ENCODE results near the gene PIP4K2C.

PIP4K2C gene

DNA sequence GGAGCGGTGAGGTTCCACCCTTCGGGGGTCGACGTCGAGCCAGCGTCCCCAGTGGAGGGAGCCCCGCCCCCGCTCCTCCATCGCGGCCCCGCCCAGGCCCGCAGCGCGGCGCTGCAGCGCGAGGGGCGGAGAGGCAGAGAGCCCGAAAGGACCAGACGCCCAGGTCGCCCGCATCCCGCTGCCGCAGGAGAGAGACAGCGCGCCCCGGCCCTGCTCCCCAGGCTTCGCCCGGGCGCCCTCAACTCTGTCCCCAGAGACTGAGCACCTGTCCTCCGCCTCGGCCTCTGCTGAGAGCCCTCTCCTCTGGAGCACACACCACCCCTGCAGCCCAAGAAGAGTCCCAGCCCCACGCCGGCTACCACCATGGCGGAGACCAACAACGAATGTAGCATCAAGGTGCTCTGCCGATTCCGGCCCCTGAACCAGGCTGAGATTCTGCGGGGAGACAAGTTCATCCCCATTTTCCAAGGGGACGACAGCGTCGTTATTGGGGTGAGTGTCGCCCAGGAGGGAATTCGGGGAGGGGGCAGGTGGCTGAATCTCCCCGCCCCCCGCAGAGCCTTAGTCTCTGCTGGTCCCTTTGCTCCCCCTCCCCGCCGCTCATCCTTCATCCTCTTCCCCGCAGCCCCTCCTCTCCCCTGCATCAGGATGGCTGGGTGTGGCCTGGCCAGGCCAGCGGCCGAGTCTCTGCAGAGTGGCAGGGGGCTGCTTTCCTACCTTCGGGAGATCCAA, 40.9 kb upstream of the PIP4K2C start, which contains the start of gene KIF5A:
KIF5A (plus strand) TSS at position 136 of the 732 bp plus-strand sequence; CDS start at position 364, 228 bp downstream.
- Histone ChIP-seq H3K4me1 (ENCODE audit: control insufficient read depth, insufficient read depth, low read length) (peaks cover 32% of the 10 kb centered on the region), H3K36me3 (ENCODE audit: control insufficient read depth, insufficient read depth, low read length) (no peaks in the 10 kb centered on the region), H3K27ac (ENCODE audit: insufficient read depth, low read depth, low read length, poor library complexity, severe bottlenecking) (no peak within 1 kb of the TSS), H3K9me3 (ENCODE audit: control insufficient read depth, low read length) (no peaks in the 10 kb centered on the region), H3K4me3 (ENCODE audit: insufficient read depth, low read depth, low read length) (peak within 1 kb of the TSS; percentile 66), H3K27me3 (ENCODE audit: control insufficient read depth, insufficient read depth, low read length, poor library complexity, severe bottlenecking) (peaks cover 33% of the 10 kb centered on the region)
- 0% methylated on average over 52 of the region's 52 CpGs for whole genome bisulfite sequencing, 2 experiments

DNA sequence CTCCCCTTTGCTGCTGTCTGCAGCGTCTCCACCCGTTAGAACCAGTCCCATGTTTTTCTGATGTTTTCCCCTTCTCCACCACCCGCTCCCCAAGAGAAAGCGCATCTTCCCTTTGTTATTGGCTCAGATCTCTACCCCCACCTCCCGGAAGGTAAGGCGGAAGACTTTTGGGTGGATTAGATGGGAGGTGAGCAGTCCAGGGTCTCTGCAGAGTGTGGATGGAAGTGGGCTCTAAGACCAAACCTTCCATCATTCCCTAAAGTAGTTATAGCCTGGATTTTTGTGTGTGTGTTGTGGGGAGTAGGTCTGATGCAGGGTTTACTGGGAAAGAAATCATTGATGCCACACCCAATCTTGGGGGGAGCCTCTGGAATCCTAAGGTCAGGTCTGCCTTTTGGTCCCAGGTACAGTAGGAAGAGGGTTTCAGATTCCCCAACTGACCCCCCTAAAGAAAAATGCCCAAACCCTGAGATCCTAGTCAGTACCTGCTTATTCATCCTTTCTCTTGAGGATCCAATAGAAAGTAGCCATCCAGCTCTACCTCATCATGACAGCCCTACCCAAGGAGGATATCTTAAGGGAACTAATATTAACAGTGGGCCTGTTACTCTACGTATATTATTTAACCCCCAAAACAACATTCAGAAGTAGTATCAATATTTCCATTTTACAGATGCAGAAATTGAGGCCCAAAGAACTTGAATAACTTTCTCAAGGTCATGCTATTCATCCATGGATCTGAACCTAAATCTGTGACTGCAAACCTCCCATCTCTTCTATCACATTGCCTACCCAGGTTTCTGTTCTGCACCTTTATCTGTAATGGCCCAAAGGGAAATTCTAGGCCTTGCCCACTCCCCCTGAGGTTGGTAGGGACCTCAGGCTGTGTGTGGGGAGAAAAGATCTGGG, 40.1 kb upstream of the PIP4K2C start:
- Histone ChIP-seq H3K4me3 (ENCODE audit: insufficient read depth, low read depth, low read length) (peak overlapping the region; percentile 66), H3K9me3 (ENCODE audit: control insufficient read depth, low read length) (no peaks in the 10 kb centered on the region), H3K27me3 (ENCODE audit: control insufficient read depth, insufficient read depth, low read length, poor library complexity, severe bottlenecking) (peaks cover 33% of the 10 kb centered on the region), H3K27ac (ENCODE audit: insufficient read depth, low read depth, low read length, poor library complexity, severe bottlenecking) (no peak overlapping the region), H3K36me3 (ENCODE audit: control insufficient read depth, insufficient read depth, low read length) (no peaks in the 10 kb centered on the region), H3K4me1 (ENCODE audit: control insufficient read depth, insufficient read depth, low read length) (peaks cover 32% of the 10 kb centered on the region)
- WGBS, 2 experiments: 26 to 27% methylated on average over 5 to 6 of the region's 7 CpGs

DNA sequence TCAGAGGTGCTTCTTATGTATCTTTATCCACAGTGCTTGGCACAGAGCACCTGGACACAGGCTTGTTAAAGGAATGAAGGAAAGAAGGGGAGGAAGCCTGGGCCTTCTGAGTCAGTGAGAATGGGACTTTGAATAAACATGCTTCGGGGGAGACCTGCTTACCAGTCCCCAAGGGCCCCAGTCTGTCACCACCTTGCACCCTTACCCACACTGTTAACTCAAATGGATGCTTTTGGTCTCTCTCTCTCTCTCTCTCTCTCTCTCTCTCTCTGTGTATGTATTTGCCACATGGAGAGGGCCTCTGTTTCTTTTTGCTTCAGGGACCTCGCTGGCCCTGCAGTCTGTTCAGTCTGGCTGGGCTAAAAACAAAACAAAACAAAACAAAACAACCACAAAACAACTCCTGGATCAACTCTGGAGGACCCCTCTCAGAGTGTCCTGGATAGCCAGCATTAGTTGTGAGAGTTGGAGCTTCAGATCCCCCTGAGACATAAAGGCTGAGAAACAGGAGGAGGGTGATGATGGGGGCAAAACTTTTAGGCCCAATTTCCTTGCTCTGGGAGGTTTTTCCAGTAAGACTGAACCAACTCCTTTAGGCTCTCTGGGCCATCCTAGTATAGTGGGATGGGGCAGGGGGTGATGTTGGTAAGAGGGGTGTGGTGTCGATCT, 39.2 kb upstream of the PIP4K2C start:
- WGBS, 2 experiments: 53 to 62% methylated on average over 3 of the region's 3 CpGs
- H3K36me3 ChIP-seq (ENCODE audit: control insufficient read depth, insufficient read depth, low read length): no peaks in the 10 kb centered on the region
- H3K4me3 ChIP-seq (ENCODE audit: insufficient read depth, low read depth, low read length): no peak overlapping the region
- no peak overlapping the region for H3K27ac ChIP-seq (ENCODE audit: insufficient read depth, low read depth, low read length, poor library complexity, severe bottlenecking)
- peaks cover 28% of the 10 kb centered on the region for H3K4me1 ChIP-seq (ENCODE audit: control insufficient read depth, insufficient read depth, low read length)
- peaks cover 33% of the 10 kb centered on the region for H3K27me3 ChIP-seq (ENCODE audit: control insufficient read depth, insufficient read depth, low read length, poor library complexity, severe bottlenecking)
- H3K9me3 ChIP-seq (ENCODE audit: control insufficient read depth, low read length): no peaks in the 10 kb centered on the region

DNA sequence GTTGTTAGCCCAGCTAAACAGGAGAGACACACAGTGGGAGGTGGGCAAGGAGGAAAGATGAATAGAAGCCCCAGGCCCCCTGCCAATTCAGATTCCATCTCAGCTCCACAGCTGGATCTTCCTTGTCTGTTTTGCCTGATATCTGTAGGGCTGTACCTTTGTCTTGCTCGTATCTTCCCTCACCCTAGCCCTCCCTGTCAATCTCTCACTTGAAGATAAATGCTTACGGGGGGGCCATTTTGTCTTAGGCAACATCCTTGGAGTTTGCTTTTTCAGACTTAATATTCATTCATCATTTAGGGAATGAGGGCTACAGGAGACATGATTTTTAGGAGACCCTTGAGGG, 38.7 kb upstream of the PIP4K2C start:
- Histone ChIP-seq H3K36me3 (ENCODE audit: control insufficient read depth, insufficient read depth, low read length) (no peaks in the 10 kb centered on the region), H3K9me3 (ENCODE audit: control insufficient read depth, low read length) (no peaks in the 10 kb centered on the region), H3K27me3 (ENCODE audit: control insufficient read depth, insufficient read depth, low read length, poor library complexity, severe bottlenecking) (peaks cover 33% of the 10 kb centered on the region), H3K27ac (ENCODE audit: insufficient read depth, low read depth, low read length, poor library complexity, severe bottlenecking) (no peak overlapping the region), H3K4me1 (ENCODE audit: control insufficient read depth, insufficient read depth, low read length) (peaks cover 28% of the 10 kb centered on the region), H3K4me3 (ENCODE audit: insufficient read depth, low read depth, low read length) (no peak overlapping the region)
- 20 to 24% methylated on average over 2 of the region's 2 CpGs for whole genome bisulfite sequencing, 2 experiments

DNA sequence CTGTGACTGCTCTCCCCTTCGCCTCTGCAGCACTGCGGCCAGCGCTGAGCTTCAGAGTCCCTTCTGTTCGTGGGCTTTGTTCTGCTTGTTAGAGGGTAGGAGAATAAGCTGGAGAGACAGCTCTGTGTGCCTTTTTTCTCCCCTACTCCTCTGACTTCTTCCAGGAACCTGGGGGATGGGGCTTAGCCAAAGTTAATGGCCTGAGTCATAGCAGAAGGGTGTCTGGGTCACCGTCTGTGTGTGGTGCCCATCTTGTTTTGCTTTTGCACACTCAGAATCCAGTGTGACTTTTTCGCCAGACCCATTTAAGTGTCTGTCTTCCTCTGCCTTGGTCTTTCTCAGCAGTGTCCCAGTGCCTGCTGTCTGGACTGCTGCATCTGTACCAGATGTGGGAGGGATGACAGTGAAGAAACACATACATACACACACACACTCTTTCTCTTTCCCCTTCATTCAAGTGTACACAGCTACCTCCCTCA, 38.1 kb upstream of the PIP4K2C start:
- Histone ChIP-seq H3K4me3 (ENCODE audit: insufficient read depth, low read depth, low read length) (no peak overlapping the region), H3K27me3 (ENCODE audit: control insufficient read depth, insufficient read depth, low read length, poor library complexity, severe bottlenecking) (peaks cover 29% of the 10 kb centered on the region), H3K36me3 (ENCODE audit: control insufficient read depth, insufficient read depth, low read length) (no peaks in the 10 kb centered on the region), H3K4me1 (ENCODE audit: control insufficient read depth, insufficient read depth, low read length) (peaks cover 28% of the 10 kb centered on the region), H3K9me3 (ENCODE audit: control insufficient read depth, low read length) (no peaks in the 10 kb centered on the region), H3K27ac (ENCODE audit: insufficient read depth, low read depth, low read length, poor library complexity, severe bottlenecking) (no peak overlapping the region)
- 32 to 47% methylated on average over 6 of the region's 6 CpGs for WGBS, 2 experiments

DNA sequence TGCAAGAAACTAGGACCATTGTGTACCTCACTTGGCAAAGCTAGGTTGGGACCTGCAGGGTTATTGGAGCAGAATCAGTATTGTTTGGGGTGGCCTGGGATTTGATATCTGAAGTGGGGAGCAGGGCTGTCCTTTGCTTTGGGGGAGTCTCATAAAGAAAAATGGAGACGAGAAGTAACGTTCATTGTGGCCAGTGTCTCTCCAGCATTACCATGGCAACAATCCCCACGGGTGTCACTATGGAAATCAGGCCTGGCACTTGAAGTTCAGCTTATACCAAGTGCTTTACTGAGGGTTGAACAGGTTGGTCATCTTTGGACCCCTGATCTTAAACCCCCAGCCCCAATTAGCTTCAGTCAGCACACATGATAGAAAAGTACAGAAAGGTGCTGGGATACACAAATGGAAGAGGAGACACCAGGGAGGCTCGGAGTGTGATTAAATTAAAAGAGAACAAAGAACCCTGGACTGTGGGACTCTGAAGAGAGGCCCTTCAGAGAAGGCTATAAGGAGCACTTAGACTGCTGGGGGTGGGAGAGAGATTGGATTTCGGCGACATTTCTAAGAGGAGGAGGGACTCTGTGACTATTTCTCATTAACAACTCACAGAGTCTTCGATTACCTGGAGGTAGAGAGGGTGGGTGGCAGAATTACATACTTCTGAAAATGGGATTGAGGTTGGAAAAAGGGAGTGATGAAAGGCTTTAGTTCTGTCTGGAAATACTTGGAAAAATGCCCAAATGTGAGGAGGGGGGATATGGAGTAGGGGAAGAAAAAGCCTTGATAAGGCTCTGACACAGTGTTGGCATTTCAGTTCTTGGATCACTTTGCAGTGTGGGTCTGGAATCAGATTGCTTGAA, 37.4 kb upstream of the PIP4K2C start:
- Histone ChIP-seq H3K27me3 (ENCODE audit: control insufficient read depth, insufficient read depth, low read length, poor library complexity, severe bottlenecking) (peaks cover 22% of the 10 kb centered on the region), H3K9me3 (ENCODE audit: control insufficient read depth, low read length) (no peaks in the 10 kb centered on the region), H3K4me1 (ENCODE audit: control insufficient read depth, insufficient read depth, low read length) (peaks cover 28% of the 10 kb centered on the region), H3K36me3 (ENCODE audit: control insufficient read depth, insufficient read depth, low read length) (no peaks in the 10 kb centered on the region), H3K4me3 (ENCODE audit: insufficient read depth, low read depth, low read length) (no peak overlapping the region), H3K27ac (ENCODE audit: insufficient read depth, low read depth, low read length, poor library complexity, severe bottlenecking) (no peak overlapping the region)
- 59 to 79% methylated on average over 5 to 7 of the region's 7 CpGs for WGBS, 2 experiments

DNA sequence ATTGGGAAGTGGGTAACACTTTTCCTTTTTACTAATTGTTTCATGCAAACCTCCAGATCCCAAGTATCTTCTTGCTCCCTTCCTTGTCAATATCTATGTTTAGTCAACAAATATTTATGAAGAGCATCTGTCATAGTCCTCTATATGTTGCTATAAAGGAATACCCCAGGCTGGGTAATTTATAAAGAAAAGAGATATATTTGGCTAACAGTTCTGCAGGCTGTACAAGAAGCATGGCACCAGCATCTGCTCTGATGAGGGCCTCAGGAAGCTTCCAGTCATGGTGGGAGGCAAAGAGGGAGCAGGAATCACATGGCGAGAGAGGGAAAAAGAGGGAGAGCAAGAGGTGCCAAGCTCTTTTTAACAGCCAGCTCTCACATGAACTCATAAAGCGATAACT, 36.5 kb upstream of the PIP4K2C start:
- H3K27me3 ChIP-seq (ENCODE audit: control insufficient read depth, insufficient read depth, low read length, poor library complexity, severe bottlenecking): peaks cover 13% of the 10 kb centered on the region
- no peak overlapping the region for H3K27ac ChIP-seq (ENCODE audit: insufficient read depth, low read depth, low read length, poor library complexity, severe bottlenecking)
- no peak overlapping the region for H3K4me3 ChIP-seq (ENCODE audit: insufficient read depth, low read depth, low read length)
- no peaks in the 10 kb centered on the region for H3K36me3 ChIP-seq (ENCODE audit: control insufficient read depth, insufficient read depth, low read length)
- H3K4me1 ChIP-seq (ENCODE audit: control insufficient read depth, insufficient read depth, low read length): peaks cover 28% of the 10 kb centered on the region
- WGBS, 2 experiments: 93 to 100% methylated on average over 2 of the region's 2 CpGs
- no peaks in the 10 kb centered on the region for H3K9me3 ChIP-seq (ENCODE audit: control insufficient read depth, low read length)

DNA sequence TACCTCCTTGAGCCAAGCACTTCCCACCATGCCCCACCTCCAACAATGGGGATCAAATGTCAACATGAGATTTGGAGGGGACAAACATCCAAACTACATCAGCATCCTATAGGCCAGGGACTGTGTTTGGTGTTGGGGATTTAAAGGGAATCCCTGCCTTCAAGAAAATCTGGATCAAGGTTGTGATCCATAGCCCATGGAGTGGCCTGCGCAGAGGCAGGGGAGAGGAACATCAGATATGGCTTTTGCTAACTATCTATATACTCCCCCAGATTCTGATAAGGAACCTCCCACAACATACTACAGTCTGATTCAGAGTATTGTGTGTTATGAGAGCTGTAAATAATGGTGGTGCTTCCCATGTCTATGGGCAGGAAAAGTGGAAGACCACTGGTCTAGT, 36.1 kb upstream of the PIP4K2C start:
- Histone ChIP-seq H3K9me3 (ENCODE audit: control insufficient read depth, low read length) (no peaks in the 10 kb centered on the region), H3K27me3 (ENCODE audit: control insufficient read depth, insufficient read depth, low read length, poor library complexity, severe bottlenecking) (peaks cover 8% of the 10 kb centered on the region), H3K4me3 (ENCODE audit: insufficient read depth, low read depth, low read length) (no peak overlapping the region), H3K36me3 (ENCODE audit: control insufficient read depth, insufficient read depth, low read length) (no peaks in the 10 kb centered on the region), H3K27ac (ENCODE audit: insufficient read depth, low read depth, low read length, poor library complexity, severe bottlenecking) (no peak overlapping the region), H3K4me1 (ENCODE audit: control insufficient read depth, insufficient read depth, low read length) (peaks cover 28% of the 10 kb centered on the region)
- 100% methylated on average over 1 of the region's 1 CpG for WGBS, 2 experiments

DNA sequence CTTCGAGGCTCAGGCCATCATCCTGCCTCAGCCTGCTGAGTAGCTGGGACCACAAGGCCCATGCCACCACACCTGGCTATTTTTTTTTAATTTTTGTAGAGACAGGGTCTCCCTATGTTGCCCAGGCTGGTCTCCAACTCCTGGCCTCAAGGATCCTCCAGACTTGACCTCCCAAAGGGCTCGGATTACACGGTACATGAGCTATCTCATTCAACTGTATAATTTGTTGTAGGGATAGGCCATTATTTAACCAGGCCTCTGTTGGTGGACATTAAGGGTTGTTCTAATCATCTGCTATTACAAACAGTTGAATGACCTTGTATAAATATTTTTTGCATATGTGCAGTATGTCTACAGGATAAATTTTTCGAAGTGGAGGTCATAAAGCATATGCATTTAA, 32.1 kb upstream of the PIP4K2C start:
- no peaks in the 10 kb centered on the region for H3K36me3 ChIP-seq (ENCODE audit: control insufficient read depth, insufficient read depth, low read length)
- no peak overlapping the region for H3K27ac ChIP-seq (ENCODE audit: insufficient read depth, low read depth, low read length, poor library complexity, severe bottlenecking)
- 83 to 90% methylated on average over 4 of the region's 4 CpGs for WGBS, 2 experiments
- H3K4me1 ChIP-seq (ENCODE audit: control insufficient read depth, insufficient read depth, low read length): peaks cover under 1% of the 10 kb centered on the region
- no peak overlapping the region for H3K4me3 ChIP-seq (ENCODE audit: insufficient read depth, low read depth, low read length)
- no peaks in the 10 kb centered on the region for H3K27me3 ChIP-seq (ENCODE audit: control insufficient read depth, insufficient read depth, low read length, poor library complexity, severe bottlenecking)
- H3K9me3 ChIP-seq (ENCODE audit: control insufficient read depth, low read length): no peaks in the 10 kb centered on the region
